ENCODE results near the gene S100A12.

S100A12 gene

DNA sequence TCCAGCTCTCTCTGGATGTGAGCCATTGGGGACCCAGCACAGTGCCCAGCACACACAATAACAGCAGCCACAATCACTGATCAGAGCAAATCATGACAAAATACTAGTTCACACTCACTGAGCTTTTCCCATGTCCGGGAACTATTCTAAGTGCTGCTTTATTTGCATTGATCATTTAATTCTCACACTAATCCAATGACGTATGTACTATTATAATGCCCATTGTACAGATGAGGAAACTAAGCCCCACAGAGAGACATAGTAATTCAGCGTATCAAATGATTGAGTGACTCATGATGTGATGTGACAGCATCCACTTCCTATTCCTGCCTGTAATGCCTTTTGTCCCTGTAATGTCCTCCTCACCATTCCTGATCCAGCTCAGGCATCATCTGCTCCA, 17.4 kb upstream of the S100A12 start:
- TF ChIP-seq ZFX (IDR thresholded peaks at IDR 0.05) (no peak), CTCF (conservative IDR thresholded peaks at IDR 0.05) (no peak)
- H3K27ac ChIP-seq: no peak overlapping the region

DNA sequence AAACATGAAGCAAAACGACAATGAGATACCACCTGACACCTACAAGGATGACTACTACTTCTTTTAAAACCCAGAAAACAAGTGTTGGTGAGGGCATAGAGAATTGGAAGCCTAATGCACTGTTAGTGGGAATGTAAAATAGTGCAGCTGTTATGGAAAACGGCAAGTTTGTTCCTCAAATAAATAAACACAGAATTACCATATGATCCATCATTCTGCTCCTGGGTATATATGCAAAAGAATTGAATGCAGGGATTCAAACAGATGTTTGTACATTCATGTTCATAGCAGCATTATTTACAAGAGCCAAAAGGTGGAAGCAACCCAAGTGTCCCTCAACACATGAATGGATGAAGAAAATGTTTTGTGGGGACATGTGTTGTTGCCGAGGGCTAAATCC, 16.8 kb upstream of the S100A12 start:
- TF ChIP-seq CTCF (conservative IDR thresholded peaks at IDR 0.05) (no peak), ZFX (IDR thresholded peaks at IDR 0.05) (no peak)
- no peak overlapping the region for H3K27ac ChIP-seq

- no peak within 1 kb of the TSS for H3K27ac ChIP-seq
- TF ChIP-seq CTCF (conservative IDR thresholded peaks at IDR 0.05) (no peak), ZFX (IDR thresholded peaks at IDR 0.05) (no peak)
Measured at GRCh38 chr1:153390938-153391710, 15.7 kb upstream of the S100A12 start, which contains the start of gene S100A8. Gene S100A8 (minus strand): TSS chr1:153391073. CDS start chr1:153390535, 538 bp downstream.

DNA sequence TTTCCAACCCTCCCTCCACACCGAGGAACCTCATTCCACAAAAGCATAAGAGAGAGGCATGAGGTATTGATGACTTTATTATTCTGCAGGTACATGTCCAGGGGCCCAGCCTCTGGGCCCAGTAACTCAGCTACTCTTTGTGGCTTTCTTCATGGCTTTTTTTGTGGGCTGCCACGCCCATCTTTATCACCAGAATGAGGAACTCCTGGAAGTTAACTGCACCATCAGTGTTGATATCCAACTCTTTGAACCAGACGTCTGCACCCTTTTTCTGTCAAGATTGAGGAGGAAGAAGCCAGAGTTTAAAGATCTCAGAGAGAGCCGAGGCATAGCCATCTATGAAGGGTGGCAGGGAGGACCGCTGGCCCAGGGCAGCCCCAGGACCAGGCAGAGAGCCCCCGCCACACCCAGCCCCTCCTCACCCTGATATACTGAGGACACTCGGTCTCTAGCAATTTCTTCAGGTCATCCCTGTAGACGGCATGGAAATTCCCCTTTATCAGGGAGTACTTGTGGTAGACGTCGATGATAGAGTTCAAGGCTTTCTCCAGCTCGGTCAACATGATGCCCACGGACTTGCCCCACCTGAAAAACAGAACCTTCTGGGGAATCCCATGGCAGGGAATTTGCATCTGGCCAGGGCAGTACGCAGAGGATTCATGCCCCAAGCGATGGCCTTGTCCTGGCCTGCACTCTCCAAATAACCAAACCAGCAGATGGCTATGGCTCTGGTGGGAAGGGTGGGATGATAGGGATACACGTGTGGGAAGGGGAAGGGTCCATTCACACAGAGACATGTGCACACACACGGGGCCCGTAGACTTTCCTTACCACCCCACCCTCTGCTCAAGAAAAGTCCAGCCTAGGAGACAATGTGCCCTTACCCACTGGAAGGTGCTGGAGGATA, 14.8 kb upstream of the S100A12 start:
- TF ChIP-seq ZFX (IDR thresholded peaks at IDR 0.05) (no peak), CTCF (conservative IDR thresholded peaks at IDR 0.05) (no peak)
- H3K27ac ChIP-seq: no peak overlapping the region

DNA sequence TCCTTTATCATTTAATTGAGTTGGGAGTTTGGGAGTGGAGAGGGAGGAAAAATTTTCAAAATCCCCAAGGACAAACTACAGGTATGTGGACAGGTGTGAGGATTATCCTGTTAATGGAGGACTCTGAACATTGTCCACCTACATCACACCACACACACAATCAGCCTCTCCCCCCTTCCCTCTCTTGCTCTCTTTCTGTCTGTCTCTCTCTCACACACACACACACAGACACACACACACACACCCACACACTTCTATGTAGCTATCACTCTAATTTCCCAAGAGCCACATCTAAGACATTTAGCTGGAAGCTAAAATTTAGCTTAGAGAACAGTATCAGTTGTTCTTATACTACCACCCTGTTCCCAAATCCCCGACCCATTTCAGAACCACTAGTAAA, 14.0 kb upstream of the S100A12 start:
- TF ChIP-seq CTCF (conservative IDR thresholded peaks at IDR 0.05) (no peak), ZFX (IDR thresholded peaks at IDR 0.05) (no peak)
- no peak overlapping the region for H3K27ac ChIP-seq

DNA sequence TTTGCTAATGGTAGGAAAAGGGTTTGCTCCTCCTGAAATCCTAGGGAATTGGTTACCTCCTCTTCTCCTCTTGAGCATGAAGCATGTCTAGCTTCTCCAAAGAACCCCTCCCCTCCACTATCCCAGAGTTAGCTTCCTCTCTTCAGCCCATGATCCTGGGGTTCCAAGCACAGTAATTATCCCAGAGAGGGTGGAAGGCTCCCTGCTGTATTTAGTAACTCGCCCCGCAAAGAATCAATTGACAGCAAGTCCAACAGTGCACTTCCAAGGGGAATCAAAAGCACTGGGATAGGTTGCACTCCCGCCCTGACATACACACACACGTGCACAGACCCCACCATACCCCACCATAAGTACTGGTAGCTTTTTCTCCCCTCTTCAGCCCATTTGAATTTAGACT, 12.4 kb upstream of the S100A12 start:
- H3K27ac ChIP-seq: no peak overlapping the region
- TF ChIP-seq ZFX (IDR thresholded peaks at IDR 0.05): no peak
- no peak for TF ChIP-seq CTCF (conservative IDR thresholded peaks at IDR 0.05)

DNA sequence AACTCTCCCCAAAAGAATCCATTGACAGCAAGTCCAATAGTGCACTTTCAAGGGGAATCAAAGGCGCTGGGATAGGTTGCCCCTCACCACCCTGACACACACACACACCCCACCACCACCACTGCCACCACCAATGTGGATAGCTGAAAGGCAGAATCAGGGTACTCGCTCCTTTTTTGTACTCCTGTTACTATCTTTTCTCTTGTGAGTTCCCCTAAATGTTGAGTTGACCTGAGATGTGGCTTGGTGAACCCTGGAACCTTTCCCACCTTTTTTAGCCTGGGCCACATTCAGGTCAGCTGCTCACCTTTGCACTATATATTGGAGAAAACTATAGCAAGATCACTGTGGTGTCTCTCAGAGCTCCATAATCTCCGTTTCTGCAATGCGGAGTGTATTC, 11.6 kb upstream of the S100A12 start:
- TF ChIP-seq CTCF (conservative IDR thresholded peaks at IDR 0.05) (no peak), ZFX (IDR thresholded peaks at IDR 0.05) (no peak)
- H3K27ac ChIP-seq: no peak overlapping the region

Measured in C4-2B (cell line).